Retinal pigment epithelial cell (primary cell): ENCODE data around the gene SAMD14.

Experiments used
- DNase-seq: peaks from one replicate; pipeline ENCODE4 v3.0.0-alpha.2; 2010; ENCODE audit warnings: low read depth
- H3K4me3 ChIP-seq: 2 replicates; pipeline ENCODE4 v1.5.1; 2011; ENCODE audit warnings: mild to moderate bottlenecking, low read length, control low read depth, moderate library complexity
- CTCF ChIP-seq: conservative IDR thresholded peaks from 2 replicates; pipeline ENCODE4 v1.5.1; 2011; ENCODE audit warnings: low read depth, low read length, control low read depth, inconsistent platforms

SAMD14 gene

GRCh38 chr17:50165066-50165465, 35.1 kb upstream of the SAMD14 start:
- DNase-seq = no peak
- H3K4me3 ChIP-seq = no peak overlapping the region
- no peak for TF ChIP-seq CTCF

GRCh38 chr17:50164697-50164988, 34.7 kb upstream of the SAMD14 start:
- no peak for TF ChIP-seq CTCF
- no peak overlapping the region for H3K4me3 ChIP-seq
- DNase-seq = no peak

- no peak for DNase-seq
- TF ChIP-seq CTCF = no peak
- no peak overlapping the region for H3K4me3 ChIP-seq
Measured at GRCh38 chr17:50163843-50164696, 34.1 kb upstream of the SAMD14 start.

- no peak overlapping the region for H3K4me3 ChIP-seq
- no peak for DNase-seq
- TF ChIP-seq CTCF = no peak
Measured at GRCh38 chr17:50162466-50163254, 32.7 kb upstream of the SAMD14 start.

GRCh38 chr17:50161911-50162288, 31.9 kb upstream of the SAMD14 start:
- TF ChIP-seq CTCF = no peak
- no peak for DNase-seq
- H3K4me3 ChIP-seq = peak overlapping the region; percentile 14

- peak; percentile 88 for TF ChIP-seq CTCF
- DNase-seq = no peak
- H3K4me3 ChIP-seq = peak overlapping the region; percentile 73
Measured at GRCh38 chr17:50161023-50161910, 31.3 kb upstream of the SAMD14 start.
